Ishikawa (cell line): ENCODE data around the gene CUEDC1.

ENCODE experiments used
- CEBPB ChIP-seq: IDR thresholded peaks from 2 replicates; pipeline ENCODE4 v1.6.1; 2012
- EGR1 ChIP-seq: IDR thresholded peaks from 2 replicates; pipeline ENCODE4 v1.6.1; 2012
- EP300 ChIP-seq: IDR thresholded peaks from 2 replicates; pipeline ENCODE4 v1.6.1; 2012; ENCODE audit warnings: borderline replicate concordance
- RAD21 ChIP-seq: IDR thresholded peaks from 2 replicates; pipeline ENCODE4 v1.6.1; 2012; ENCODE audit warnings: low read depth

DNA sequence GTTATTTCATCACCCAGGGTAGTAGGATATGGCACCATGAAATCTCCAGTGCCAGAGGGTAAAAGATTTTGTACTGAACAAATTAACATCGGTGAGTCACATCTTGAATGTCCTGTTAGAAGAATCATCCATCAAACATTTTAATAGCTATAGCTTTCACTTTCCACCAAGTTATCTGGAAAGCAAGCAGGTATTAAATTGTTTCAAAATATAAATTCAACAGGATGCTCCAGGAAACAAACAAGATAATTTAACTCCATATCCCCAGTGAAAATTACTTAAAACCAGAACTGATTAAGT is 30.4 kb upstream of the CUEDC1 start:
- no peak for TF ChIP-seq EGR1
- TF ChIP-seq RAD21: no peak
- TF ChIP-seq CEBPB: no peak
- TF ChIP-seq EP300: no peak
